HG03045 (cell line): ENCODE data around the gene TENT4B.
"Not testable (repeated sequence)": the region's sequence is repeated elsewhere in the genome, so short reads cannot be mapped to it uniquely, and the experiment has no call there.

Experiments used
- ATAC-seq: cut with Tn5 transposase; IDR thresholded peaks from one replicate; pipeline ENCODE4 v1.9.1; 2021; ENCODE audit warnings: mild to moderate bottlenecking, moderate library complexity; ENCODE audit not compliant: unreplicated experiment

The TENT4B gene

DNA sequence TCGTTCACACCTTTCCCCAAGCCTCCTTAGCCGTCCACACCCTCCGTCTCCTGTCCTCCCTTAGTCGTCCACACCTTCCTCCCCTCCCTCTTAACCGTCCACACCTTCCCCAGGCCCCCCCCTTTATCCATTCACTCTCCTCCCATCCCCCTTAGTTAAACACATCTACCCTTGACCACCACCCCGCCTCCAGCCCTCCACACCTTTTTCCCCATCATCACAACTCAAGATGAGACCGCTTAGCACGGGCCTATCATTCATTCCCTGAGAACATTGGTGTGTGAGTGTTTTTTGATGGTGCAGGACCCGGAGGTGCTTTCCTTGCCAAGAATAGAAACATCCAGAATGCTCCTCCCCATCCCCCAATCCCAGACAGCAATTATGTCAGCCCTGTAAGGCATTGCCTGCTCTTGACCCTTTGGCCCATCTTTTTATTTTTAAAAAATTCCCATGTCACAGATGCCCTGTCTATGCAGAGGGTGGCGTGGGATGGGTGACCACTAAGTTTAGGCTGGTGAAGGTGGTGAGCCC lies 1.4 kb downstream of the TENT4B start:
- no peak for ATAC-seq

DNA sequence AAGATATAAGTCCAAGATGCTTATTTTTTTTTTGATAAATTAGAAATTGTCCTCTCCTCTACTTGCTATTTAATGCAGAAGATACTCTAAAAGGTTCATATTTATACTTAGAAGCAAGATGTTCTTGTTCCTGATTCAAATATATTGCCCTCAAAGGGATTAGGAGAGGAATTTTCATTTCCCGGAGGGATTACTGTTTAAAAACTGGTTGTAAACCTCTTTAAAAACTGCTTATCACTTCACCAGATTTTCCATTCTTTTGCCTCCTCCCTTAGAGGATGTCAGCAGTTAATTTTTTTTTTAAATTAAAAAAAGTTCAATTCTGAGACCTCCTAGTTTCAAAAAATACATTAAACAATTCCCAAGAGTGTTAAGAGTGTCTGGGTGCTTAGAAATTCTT lies 2.8 kb downstream of the TENT4B start:
- no peak for ATAC-seq

DNA sequence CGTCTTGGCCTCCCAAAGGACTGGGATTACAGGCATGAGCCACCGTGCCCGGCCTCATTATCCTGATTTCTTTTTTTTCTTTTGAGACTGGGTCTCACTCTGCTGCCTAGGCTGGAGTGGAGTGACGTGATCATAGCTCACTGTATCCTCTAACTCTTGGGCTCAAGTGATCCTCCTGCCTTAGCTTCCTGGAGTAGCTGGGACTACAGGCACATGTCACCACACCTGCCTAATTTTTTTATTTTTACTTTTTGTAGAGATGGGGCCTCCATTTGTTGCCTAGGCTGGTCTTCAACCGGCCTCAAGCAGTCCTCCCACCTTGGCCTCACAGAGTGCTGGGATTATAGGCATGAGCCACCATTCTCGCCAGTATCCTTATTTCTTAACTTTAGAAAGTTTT lies 3.5 kb downstream of the TENT4B start:
- ATAC-seq = no peak

DNA sequence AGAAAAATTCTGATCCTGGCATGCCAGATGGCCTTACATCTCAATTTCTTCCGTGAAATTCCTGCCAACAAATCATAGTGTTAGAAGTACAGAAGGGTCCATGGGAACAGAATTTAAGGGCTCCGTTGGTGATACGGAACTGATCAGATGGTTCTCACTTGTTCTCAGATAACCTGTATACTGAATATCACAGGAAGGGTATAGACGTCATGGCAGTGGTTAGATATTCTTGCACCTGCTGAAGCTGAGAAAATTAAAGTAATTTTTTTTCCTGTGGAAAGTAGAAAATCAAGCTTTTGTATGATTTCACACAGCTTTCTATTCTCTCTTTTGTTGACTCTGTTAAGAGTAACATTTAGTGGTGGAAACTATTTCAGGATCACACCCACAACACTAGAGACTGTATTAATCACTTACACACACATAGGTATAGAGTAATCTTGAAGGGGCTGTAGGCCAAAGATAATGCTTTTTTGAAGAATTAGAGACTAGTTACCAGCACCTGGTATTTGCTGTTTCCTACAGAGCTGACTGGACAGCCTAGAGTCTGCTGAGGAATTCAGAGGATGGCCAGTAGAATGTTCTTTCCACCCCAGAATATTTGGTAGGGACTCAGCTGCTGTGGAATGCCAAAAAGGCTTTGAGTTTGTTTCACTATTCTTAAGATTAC lies 7.5 kb downstream of the TENT4B start:
- no peak for ATAC-seq

DNA sequence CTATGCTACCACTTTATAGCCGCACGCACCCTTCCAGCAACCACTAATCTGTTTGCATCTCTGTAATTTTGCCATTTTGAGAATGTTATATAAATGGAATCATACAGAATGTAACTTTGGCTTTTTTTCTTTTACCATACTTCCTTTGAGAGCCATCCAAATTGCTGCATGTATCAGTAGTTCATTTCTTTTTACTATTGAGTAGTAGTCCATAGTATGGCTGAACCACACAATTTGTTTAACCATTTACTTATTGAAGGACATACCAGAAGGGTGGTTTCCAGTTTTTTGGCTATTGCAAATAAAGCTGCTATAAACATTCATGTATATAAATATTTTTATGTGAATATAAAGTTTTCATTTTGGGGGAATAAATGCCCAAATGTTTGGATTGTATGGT lies 8.8 kb downstream of the TENT4B start:
- ATAC-seq = no peak

DNA sequence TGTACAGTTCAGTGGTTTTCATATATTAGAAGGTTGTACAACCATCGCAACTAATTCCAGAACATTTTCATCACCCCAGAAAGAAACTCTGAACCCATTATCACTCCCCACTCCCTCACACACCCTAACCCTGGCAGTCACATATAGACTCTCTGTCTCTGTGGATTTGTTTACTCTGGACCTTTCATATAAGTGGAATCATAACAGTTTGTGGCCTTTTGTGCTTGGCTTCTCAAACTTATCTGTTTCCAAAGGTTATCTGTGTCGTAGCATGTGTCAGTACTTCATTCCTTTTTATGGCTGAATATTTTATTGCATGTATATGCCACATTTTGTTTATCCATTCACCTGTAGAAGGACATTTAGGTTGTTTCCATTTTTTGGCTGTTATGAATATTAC lies 12.4 kb downstream of the TENT4B start:
- ATAC-seq = no peak

DNA sequence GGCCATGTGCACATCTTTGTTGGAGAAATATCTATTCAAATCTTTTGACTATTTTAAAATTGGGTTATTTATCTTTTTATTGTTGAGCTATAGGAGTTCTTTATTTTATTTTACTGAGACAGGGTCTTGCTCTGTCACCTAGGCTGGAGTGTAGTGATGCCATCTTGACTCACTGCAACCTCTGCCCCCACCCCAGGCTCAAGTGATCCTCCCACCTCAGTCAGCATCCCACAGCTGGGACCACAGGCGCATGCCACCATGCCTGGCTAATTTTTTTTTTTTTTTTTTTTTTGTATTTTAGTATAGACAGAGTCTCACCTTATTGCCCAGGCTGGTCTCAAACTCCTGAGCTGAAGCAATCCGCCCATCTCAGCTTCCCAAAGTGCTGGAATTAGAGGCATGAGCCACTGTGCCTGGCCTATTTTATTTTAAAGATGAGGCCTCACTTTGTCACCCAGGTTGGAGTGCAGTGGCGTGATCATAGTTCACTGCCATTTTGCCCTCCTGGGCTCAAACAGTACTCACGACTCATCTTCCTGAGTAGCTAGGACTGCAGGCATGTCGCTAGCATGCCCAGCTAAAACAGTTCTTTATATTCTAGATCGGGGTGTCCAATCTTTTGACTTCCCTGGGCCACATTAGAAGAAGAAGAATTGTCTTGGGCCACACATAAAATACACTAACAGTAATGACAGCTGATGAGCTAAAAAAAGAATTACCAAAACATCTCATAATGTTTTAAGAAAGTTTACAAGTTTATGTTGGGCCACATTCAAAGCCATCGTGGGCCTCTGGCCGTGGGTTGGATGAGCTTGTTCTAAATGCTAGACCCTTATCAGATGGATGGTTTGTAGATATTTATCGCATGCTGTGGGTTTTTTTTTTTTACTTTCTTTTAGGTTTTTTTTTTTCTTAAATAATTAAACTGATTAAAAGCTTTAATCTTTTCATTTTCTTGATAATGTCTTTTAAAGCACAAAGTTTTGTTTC lies 13.7 kb downstream of the TENT4B start:
- ATAC-seq = no peak

DNA sequence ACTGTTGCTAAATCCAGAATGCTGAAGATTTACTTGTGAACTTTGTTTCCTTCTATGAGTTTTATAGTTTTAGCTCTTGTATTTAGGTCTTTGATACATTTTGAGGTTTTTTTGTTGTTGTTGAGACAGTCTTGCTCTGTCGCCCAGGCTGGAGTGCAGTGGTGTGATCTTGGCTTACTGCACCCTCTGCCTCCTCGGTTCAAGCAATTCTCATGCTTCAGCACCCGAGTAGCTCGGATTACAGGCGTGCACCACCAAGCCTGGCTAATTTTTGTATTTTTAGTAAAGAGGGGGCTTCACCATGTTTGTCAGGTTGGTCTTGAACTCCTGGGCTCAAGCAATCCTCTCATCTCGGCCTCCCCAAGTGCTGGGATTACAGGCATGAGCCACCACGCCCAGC lies 14.4 kb downstream of the TENT4B start:
- ATAC-seq = no peak

DNA sequence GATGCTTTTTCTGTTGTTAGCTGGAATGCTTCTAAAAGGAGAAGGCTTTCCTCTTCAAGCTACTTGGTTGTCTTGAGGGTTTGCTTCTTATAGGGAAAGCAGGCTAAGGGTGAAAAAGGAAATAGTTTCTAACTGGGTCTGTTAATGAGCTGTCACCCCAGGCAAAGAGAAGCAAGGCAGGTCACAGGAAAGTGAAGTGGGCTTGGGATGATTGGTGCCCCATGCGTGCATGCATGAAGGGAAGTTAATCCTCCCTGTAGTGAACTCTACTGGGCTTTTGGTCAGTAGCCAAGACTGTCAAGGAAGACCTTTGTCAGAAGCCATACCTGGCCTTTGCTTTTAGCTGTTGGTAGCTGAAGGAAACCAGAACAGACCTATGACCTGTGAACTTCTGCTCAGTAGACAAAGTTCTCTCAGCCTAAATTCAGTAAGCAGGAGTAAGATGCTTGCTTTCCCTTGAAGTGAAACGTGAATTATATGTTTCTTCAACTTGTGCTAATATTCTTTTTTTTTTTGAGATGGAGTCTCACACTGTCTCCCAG lies 16.5 kb downstream of the TENT4B start:
- ATAC-seq = no peak

DNA sequence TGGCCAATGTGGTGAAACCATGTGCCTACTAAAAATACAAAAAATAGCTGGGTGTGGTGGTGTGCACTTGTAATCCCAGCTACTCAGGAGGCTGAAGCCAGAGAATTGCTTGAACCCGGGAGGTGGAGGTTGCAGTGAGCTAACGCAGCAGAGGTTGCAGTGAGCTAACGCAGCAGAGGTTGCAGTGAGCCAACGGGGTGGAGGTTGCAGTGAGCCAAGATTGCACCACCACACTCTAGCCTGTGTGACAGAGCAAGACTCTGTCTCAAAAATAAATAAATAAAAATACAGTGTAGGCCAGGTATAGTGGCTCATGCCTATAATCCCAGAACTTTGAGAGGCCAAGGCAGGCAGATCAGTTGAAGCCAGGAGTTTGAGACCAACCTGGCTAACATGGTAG lies 18.7 kb downstream of the TENT4B start:
- not testable (repeated sequence) for ATAC-seq

DNA sequence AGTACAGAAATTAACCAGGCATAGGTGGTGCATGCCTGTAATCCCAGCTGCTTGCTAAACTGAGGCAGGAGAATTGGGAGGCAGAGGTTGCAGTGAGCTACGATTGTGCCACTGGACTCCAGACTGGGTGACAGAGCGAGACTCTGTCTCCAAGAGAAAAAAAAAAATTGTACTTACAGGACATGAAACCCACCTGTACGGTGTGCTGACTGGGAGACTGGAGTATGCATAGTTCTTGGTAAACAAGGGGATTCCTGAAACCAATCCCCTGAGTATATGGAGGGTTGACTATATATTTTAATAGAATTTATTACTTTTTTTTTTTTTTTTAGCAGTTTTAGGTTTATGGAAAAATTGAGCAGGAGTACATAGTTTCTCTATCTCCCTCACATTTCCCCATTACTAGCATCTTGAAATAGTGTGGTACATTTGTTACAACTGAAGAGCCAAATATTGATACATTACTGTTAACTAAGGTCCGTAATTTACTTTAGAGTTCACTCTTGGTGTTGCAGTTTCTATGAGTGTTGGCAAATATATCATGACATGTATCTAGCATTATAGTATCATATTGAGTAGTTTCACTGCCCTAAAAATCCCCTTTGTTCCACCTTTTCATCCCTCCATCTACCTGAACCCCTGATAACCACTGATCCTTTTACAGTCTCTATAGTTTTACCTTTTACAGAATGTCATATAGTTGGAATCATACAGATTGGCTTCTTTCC lies 19.3 kb downstream of the TENT4B start:
- ATAC-seq = no peak

DNA sequence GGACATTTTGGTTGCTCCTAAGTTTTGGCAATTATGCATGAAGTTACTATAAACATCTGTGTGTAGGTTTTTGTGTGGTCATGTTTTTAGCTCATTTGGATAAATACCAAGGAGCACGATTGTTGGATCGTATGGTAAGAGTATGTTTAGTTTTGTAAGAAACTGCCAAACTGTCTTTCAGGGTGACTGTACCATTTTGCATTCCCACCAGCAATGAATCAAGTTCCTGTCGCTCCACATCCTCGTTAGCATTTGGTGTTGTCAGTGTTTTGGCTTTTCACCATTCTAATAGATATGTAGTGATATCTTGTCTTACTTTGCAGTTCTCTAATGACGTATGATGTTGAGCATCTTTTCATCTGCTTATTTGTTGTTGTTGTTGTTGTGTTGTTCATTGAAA lies 20.2 kb downstream of the TENT4B start:
- ATAC-seq = no peak

DNA sequence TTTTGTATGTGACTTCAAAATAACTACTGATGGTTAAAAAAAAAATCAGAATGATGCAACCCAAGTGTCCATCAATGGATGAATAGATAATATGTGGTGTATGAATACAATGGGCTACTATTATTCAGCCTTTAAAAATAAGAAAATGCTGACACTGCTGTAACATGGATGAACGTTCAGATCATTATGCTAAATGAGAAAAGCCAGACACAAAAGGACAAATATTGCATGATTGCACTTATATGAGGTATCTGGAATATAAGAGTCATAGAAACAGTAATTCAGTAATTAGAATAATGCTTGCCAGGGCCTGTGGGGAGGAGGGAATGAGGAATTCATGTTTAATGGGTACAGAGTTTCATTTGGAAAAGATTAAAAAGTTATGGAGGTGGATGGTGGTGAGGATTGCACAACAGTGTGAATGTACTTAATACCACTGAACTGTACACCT lies 25.4 kb downstream of the TENT4B start:
- no peak for ATAC-seq

DNA sequence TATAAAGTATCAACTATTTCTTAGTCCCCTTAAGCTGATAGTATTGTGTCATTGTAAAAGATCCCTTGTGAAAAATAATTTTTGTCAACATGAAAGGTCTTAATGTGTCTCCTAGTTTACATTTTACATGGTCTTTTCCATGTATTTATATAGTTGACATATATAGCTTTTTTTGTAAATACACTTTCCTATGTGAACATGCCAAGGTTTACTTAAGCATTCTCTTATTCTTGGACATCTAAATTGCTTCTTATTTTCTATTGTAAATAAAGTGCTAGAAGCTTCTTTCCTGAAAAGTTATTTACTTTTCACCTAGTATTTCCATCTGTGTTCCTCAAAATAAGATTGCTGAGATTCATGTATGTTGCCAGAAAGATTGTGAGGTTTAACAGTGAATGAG lies 29.3 kb downstream of the TENT4B start:
- no peak for ATAC-seq

DNA sequence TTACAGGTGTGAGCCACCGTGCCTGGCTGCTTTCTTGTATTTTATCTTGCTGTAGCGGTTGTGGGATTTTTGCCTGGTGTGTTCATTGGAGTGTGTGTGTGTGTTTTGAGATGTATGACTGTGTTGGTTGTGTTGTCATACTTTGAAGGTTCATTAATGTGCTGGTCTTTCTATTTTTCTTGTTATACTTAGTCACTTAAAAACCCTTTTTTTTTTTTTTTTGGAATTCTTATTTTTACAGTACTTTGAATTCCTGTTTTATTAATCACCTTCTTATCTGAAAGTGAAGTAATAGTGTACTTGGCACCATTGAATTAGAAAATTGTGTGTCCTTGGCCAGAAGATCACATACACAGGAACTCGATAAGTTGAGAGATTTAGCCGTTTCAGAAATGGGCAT lies 30.2 kb downstream of the TENT4B start:
- no peak for ATAC-seq

DNA sequence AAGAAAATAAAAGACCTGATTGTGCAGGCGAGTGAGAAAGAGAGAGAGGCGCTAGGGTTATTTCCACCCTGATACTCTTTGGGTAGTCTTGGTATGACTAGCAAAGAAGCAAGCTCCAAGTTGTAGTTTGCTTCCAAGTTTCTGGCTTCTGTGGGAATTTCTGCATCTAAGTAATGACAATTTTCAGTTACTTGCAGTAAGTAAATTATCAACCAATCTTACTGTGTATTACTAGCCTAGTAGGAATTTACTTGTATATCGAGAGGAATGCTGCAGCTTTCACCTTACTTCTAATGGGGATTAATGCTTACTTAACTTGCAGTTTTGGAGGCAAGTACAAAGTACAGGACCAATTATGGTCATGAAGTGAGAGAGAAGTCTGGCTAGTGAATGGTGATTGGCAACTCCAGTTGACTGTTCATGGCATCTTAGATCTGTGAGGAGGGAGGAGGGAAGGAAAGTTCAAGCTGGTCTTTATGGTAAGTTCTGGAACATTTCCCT lies 31.9 kb downstream of the TENT4B start:
- no peak for ATAC-seq

DNA sequence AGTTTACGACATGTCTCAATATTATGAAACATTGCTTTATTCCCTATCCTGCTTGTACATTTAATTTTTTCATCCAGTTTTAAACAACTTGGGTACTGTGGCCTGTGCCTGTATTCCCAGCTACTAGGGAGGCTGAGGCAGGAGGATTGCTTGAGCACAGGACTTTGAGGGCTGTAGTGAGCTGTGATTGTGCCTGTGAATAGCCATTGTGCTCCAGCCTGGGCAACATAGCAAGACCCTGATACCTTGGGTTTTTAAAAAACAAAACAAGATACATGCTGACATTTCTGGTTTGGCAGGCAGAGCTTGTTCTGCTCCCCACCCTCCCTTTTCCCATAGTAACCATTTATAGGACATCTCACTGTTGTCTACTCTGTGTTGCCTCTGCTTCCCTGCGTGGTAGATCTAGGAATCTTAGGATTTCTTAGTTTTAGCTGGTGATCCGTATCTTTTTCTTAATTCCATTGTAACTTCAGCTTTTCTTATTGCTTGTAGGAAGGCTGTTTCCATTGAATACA lies 35.6 kb downstream of the TENT4B start:
- ATAC-seq = no peak

DNA sequence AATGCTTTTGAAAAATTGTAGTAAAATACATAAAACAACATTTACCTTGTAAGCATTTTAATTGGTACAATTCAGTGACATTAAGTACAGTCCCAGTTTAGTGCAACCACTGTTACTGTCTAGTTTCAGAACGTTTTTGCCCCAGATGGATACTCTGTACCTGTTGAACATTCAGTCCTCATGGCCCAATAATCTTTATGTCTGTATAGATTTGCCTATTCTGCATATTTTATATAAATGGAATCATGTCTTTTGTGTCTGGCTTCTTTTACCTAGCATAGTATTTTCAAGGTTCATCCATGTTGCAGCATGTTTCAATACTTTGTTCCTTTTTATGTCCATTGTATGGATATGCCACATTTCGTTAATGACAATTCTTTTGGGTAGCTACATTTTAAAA lies 37.2 kb downstream of the TENT4B start:
- ATAC-seq = no peak

DNA sequence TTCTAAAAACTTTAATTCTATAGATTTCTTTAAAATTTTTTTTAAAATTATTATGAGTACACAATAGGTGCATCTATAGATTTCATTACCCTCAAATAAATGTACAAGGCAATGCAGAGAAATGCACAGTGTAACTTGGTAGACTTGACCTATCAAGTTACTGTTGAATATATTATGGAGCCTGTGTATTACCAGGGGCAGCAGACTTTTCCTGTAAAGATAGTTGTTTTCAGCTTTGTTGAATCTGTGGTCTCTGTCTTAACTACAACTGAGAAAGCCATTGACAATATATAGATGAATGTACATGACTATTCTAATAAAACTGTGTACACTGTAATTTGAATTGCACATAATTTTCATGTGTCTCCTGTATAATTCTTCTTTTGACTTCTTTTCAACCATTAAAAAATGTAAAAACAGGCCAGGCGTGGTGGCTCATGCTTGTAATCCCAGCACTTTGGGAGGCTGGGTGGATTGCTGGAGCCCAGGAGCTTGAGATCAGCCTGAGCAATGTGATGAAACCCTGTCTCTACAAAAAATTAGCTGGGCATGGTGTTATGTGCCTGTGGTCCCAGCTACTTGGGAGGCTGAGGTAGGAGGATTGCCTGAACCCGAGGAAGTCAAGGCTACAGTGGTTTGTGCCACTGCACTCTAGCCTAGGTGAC lies 39.4 kb downstream of the TENT4B start:
- no peak for ATAC-seq

DNA sequence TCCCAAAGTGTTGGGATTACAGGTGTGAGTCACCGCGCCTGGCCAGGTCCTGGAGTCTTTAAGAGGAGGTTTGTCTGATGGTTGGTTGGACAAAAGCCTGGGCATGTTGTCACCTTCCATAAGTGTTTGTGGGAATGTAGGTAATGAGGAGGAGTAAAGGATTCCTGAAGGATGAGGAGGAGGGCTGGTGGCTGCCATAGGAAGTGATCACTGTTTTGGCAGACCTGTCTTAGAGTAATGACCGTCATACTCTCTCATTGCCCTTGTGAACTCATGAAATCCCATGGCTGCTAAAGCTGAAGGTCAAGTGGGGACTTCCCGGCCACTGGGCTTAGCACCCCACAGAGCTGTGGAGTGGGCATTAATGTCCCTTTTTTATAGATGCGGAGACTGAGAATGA lies 40.5 kb downstream of the TENT4B start:
- ATAC-seq = no peak
